Right lobe of liver (tissue), 4 donors: ENCODE results near the gene STXBP3.

ENCODE experiments used
- CTCF ChIP-seq, 4 donors: fragments of 200-600 bp in 3 of 4; fragments of 450-650 bp in 1 of 4; IDR thresholded peaks; one replicate each; pipeline versions ENCODE4 v1.5.1 to v1.8.0; 2016 to 2022; ENCODE audit warnings: antibody characterized with exemption in 4 of 4, mild to moderate bottlenecking in 2 of 4
- POLR2A ChIP-seq: fragments of 450-650 bp; IDR thresholded peaks from one replicate; pipeline ENCODE4 v1.6.1; 2017; ENCODE audit warnings: antibody characterized with exemption, mild to moderate bottlenecking
- donor health status: DM: no; HTN: no; CAD: no.
- donor health status: DM: no; HTN: no; CAD: no.
- donor health status: DM: no; HTN: yes; CAD: no.

GRCh38 chr1:108823632-108824031 lies 77.2 kb downstream of the STXBP3 start:
- TF ChIP-seq POLR2A (no peak), CTCF (IDR thresholded peaks at IDR 0.05) (no peak)
